Prostate gland (tissue), 2 donors: ENCODE results near the gene HTR3B.

Experiments used
- POLR2AphosphoS5 ChIP-seq: sonication (generic); formaldehyde crosslinking; IDR thresholded peaks from one replicate; pipeline ENCODE4 v1.6.1; 2017; ENCODE audit warnings: antibody characterized with exemption
- TF ChIP-seq, protein P1 (sequence below), 4 experiments: fragments of 200-600 bp in 2 of 4; fragments of 450-650 bp in 2 of 4; sonication (generic) in 2 of 4; IDR thresholded peaks; 1 replicate in 3 of 4; 2 replicates in 1 of 4; pipeline ENCODE4 v1.5.1; 2016 to 2019; ENCODE audit warnings: antibody characterized with exemption in 4 of 4, mild to moderate bottlenecking in 2 of 4, moderate library complexity in 2 of 4

DNA sequence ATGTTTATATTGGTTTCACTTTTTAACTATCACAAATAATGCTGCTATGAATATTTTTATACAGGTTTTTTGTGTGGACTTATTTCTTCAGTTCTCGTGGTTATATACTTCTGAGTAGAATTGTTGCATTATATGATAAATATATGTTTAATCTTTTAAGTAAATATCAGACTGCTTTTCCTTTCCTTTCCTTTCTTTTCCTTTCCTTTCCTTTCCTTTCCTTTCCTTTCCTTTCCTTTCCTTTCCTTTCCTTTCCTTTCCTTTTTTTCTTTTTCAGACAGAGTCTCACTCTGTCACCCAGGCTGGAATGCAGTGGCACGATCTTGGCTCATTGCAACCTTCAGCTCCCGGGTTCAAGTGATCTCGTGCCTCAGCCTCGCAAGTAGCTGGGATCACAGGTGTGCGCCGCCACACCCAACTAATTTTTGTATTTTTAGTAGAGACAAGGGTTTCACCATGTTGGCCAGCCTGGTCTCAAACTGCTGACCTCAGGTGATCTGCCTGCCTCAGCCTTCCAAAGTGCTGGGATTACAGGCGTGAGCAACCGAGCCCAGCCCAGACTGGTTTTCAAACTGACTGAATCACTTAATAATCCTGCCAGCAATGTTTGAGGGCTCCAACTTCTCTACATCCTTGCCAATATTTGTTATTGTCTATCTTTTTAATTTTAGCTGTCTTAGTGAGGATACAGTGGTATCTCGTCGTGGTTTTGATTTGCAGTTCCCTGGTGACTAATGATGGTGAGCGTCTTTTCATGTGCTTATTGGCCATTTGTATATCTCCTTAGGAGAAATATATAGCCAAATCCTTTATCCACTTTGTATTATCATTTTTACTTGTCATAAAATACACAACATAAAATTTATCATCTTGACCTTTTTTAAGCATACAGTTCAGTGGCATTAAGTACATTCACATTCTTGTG is 21.9 kb downstream of the HTR3B start:
- TF ChIP-seq POLR2AphosphoS5 = no peak
- TF ChIP-seq, protein P1, sequence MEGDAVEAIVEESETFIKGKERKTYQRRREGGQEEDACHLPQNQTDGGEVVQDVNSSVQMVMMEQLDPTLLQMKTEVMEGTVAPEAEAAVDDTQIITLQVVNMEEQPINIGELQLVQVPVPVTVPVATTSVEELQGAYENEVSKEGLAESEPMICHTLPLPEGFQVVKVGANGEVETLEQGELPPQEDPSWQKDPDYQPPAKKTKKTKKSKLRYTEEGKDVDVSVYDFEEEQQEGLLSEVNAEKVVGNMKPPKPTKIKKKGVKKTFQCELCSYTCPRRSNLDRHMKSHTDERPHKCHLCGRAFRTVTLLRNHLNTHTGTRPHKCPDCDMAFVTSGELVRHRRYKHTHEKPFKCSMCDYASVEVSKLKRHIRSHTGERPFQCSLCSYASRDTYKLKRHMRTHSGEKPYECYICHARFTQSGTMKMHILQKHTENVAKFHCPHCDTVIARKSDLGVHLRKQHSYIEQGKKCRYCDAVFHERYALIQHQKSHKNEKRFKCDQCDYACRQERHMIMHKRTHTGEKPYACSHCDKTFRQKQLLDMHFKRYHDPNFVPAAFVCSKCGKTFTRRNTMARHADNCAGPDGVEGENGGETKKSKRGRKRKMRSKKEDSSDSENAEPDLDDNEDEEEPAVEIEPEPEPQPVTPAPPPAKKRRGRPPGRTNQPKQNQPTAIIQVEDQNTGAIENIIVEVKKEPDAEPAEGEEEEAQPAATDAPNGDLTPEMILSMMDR (IDR thresholded peaks at IDR 0.05) = no peak
